MM.1S (cell line): ENCODE measurements around the gene TMEM132D.

Experiments
- DNase-seq: peaks from one replicate; pipeline ENCODE4 v3.0.0-alpha.2; 2015
- H2AFZ ChIP-seq: fragments of 300-600 bp; sonication (generic); 2 replicates; pipeline ENCODE4 v1.6.0; 2016; ENCODE audit warnings: antibody characterized with exemption, low read length
- H3F3A ChIP-seq: fragments of 300-600 bp; sonication (generic); 2 replicates; pipeline ENCODE4 v1.6.1; 2016; ENCODE audit warnings: mild to moderate bottlenecking, antibody characterized with exemption, low read length, moderate library complexity, mixed read lengths; ENCODE audit not compliant: insufficient read depth
- H3K27ac ChIP-seq: fragments of 300-600 bp; sonication (generic); 2 replicates; pipeline ENCODE4 v1.5.1; 2016; ENCODE audit warnings: mild to moderate bottlenecking, low read length
- H3K27me3 ChIP-seq: fragments of 300-600 bp; sonication (generic); replicated peaks from 2 replicates; pipeline ENCODE4 v1.6.0; 2016; ENCODE audit warnings: low read length; ENCODE audit not compliant: insufficient read depth
- H3K36me3 ChIP-seq: fragments of 300-600 bp; sonication (generic); replicated peaks from 2 replicates; pipeline ENCODE4 v1.6.1; 2016; ENCODE audit warnings: mild to moderate bottlenecking, low read length, mixed read lengths; ENCODE audit not compliant: insufficient read depth
- H3K4me1 ChIP-seq: fragments of 300-600 bp; sonication (generic); 2 replicates; pipeline ENCODE4 v1.6.1; 2016; ENCODE audit warnings: low read length, mixed read lengths
- H3K4me2 ChIP-seq: fragments of 300-600 bp; sonication (generic); 2 replicates; pipeline ENCODE4 v1.6.0; 2016; ENCODE audit warnings: low read depth, low read length
- H3K4me3 ChIP-seq: fragments of 300-600 bp; sonication (generic); 2 replicates; pipeline ENCODE4 v1.5.1; 2016; ENCODE audit warnings: low read length, mixed read lengths
- H3K79me2 ChIP-seq: fragments of 300-600 bp; sonication (generic); 2 replicates; pipeline ENCODE4 v1.6.1; 2016; ENCODE audit warnings: mixed run types, low read length, mixed read lengths
- H3K9ac ChIP-seq: fragments of 300-600 bp; sonication (generic); 2 replicates; pipeline ENCODE4 v1.6.1; 2016; ENCODE audit warnings: low read length, mixed read lengths
- H3K9me2 ChIP-seq: fragments of 300-600 bp; sonication (generic); replicated peaks from 2 replicates; pipeline ENCODE4 v1.6.1; 2016; ENCODE audit warnings: mild to moderate bottlenecking, low read length, mixed read lengths; ENCODE audit not compliant: insufficient read depth
- H3K9me3 ChIP-seq: fragments of 300-600 bp; sonication (generic); replicated peaks from 2 replicates; pipeline ENCODE4 v1.6.1; 2016; ENCODE audit warnings: mild to moderate bottlenecking, low read length, mixed read lengths; ENCODE audit not compliant: insufficient read depth
- H4K20me1 ChIP-seq: fragments of 300-600 bp; sonication (generic); 2 replicates; pipeline ENCODE4 v1.6.1; 2016; ENCODE audit warnings: mild to moderate bottlenecking, low read length, moderate library complexity, mixed read lengths; ENCODE audit not compliant: insufficient read depth
- EZH2 ChIP-seq: fragments of 300-600 bp; sonication (generic); optimal IDR thresholded peaks from 2 replicates; pipeline ENCODE3; 2017; ENCODE audit warnings: low read depth, mild to moderate bottlenecking, antibody characterized with exemption, low read length, mixed read lengths
- EZH2phosphoT487 ChIP-seq: fragments of 300-600 bp; sonication (generic); IDR thresholded peaks from 2 replicates; pipeline ENCODE4 v1.6.1; 2018; ENCODE audit warnings: antibody characterized with exemption, low read length
- TF ChIP-seq, protein P1 (sequence below): fragments of 300-600 bp; sonication (generic); IDR thresholded peaks from 2 replicates; pipeline ENCODE4 v1.5.1; 2016; ENCODE audit warnings: antibody characterized with exemption, low read length, mixed read lengths

TMEM132D gene

DNA sequence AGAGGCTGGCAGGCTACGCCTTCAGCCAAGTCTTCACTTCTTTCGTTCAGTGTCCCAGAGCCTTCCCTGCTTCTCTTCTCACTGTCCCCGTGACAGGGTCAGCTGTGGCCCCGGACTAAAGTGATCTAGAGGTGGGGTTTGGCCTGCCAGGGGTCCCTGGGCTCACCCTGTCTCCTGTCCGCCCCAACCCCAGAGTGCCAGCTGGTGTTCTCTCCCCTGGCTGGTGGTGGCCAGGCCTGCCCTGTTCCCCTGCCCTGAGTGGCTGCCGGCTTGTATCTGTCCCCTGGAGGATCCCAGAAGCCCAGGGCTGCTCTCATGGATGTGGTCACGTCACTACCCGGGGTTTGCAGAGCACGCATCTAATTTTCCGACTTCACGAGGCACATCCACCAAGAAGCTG, 753.1 kb downstream of the TMEM132D start:
- Histone ChIP-seq H3K79me2 (no peaks in the 10 kb centered on the region), H2AFZ (no peak overlapping the region), H3K9me3 (no peaks in the 10 kb centered on the region), H3K4me1 (no peaks in the 10 kb centered on the region), H3K36me3 (no peaks in the 10 kb centered on the region), H3F3A (no peaks in the 10 kb centered on the region), H3K9ac (no peak overlapping the region), H3K9me2 (no peaks in the 10 kb centered on the region), H3K4me3 (no peak overlapping the region), H3K27me3 (no peaks in the 10 kb centered on the region), H4K20me1 (no peaks in the 10 kb centered on the region), H3K4me2 (no peak overlapping the region), H3K27ac (no peak overlapping the region)
- no peak for DNase-seq
- TF ChIP-seq EZH2 (no peak), EZH2phosphoT487 (no peak)
- TF ChIP-seq, protein P1, sequence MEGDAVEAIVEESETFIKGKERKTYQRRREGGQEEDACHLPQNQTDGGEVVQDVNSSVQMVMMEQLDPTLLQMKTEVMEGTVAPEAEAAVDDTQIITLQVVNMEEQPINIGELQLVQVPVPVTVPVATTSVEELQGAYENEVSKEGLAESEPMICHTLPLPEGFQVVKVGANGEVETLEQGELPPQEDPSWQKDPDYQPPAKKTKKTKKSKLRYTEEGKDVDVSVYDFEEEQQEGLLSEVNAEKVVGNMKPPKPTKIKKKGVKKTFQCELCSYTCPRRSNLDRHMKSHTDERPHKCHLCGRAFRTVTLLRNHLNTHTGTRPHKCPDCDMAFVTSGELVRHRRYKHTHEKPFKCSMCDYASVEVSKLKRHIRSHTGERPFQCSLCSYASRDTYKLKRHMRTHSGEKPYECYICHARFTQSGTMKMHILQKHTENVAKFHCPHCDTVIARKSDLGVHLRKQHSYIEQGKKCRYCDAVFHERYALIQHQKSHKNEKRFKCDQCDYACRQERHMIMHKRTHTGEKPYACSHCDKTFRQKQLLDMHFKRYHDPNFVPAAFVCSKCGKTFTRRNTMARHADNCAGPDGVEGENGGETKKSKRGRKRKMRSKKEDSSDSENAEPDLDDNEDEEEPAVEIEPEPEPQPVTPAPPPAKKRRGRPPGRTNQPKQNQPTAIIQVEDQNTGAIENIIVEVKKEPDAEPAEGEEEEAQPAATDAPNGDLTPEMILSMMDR, result no peak

DNA sequence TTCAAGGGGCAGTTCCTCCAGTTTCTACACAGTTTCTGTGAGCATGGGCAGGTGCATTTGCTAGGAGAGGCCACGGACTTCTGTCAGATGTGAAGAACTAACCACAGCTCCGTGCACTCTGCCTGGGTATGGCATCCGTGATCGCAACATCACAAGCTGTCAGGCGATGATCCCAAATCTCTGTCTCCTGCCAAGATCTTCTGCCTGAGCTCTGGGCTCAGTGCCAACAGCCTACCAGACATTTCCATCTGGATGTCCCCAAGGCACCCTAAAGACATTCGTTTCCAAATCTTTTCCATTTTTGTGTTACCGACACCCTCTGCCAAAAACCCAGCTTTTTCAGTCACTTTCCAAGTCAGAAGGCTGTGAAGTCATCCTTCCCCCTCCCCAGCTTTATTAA, 758.4 kb downstream of the TMEM132D start:
- no peak overlapping the region for H3K4me2 ChIP-seq
- no peaks in the 10 kb centered on the region for H3K9me2 ChIP-seq
- no peak overlapping the region for H2AFZ ChIP-seq
- no peak overlapping the region for H3K27ac ChIP-seq
- no peak overlapping the region for H3K9ac ChIP-seq
- H3K4me3 ChIP-seq, result no peak overlapping the region
- TF ChIP-seq EZH2, result no peak
- no peak for TF ChIP-seq EZH2phosphoT487
- TF ChIP-seq, protein P1, result no peak
- H3K36me3 ChIP-seq, result no peaks in the 10 kb centered on the region
- no peak for DNase-seq
- no peaks in the 10 kb centered on the region for H3F3A ChIP-seq
- H3K9me3 ChIP-seq, result no peaks in the 10 kb centered on the region
- H3K4me1 ChIP-seq, result no peaks in the 10 kb centered on the region
- no peaks in the 10 kb centered on the region for H3K79me2 ChIP-seq
- no peaks in the 10 kb centered on the region for H3K27me3 ChIP-seq
- H4K20me1 ChIP-seq, result no peaks in the 10 kb centered on the region

DNA sequence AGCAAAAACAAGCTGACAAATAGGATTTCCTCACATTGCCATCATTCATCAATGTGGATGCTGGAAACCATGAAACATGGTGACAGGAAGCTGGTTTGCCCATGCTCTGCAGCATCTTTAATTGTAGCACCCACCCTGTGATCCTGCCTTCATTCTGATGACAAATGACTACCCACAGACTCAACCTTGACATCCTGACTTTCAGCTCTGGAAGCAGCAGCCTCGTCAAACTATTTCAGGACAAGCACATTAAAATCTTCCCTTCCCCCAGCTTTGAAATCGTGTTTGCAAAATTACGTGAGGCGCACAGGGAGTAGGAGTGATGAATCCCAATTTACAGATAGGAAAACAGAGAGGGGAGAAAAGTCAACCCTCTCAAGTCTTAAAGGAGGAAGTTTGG, 765.0 kb downstream of the TMEM132D start:
- no peaks in the 10 kb centered on the region for H3K27me3 ChIP-seq
- H2AFZ ChIP-seq, result no peak overlapping the region
- H3K79me2 ChIP-seq, result no peaks in the 10 kb centered on the region
- no peaks in the 10 kb centered on the region for H3K9me2 ChIP-seq
- no peaks in the 10 kb centered on the region for H3K36me3 ChIP-seq
- no peaks in the 10 kb centered on the region for H3K9me3 ChIP-seq
- no peak for DNase-seq
- H4K20me1 ChIP-seq, result no peaks in the 10 kb centered on the region
- no peak overlapping the region for H3K4me2 ChIP-seq
- H3K9ac ChIP-seq, result no peak overlapping the region
- no peak overlapping the region for H3K4me3 ChIP-seq
- TF ChIP-seq EZH2phosphoT487, result no peak
- TF ChIP-seq, protein P1, result no peak
- no peak for TF ChIP-seq EZH2
- no peaks in the 10 kb centered on the region for H3K4me1 ChIP-seq
- H3K27ac ChIP-seq, result no peak overlapping the region
- no peaks in the 10 kb centered on the region for H3F3A ChIP-seq
